ENCODE measurements around the gene CDCA4. TPM values are rescaled to one million over a fixed set of nuclear protein-coding genes. Genes with fewer than 3 reads are reported as not detected.

CDCA4 gene
- total and polyA plus RNA-seq, 10 of the 15 experiments (the other 5 are each of a cell fraction or from before 2014, with no cell fraction given), result 10.4 to 64.0 (median 52.1) TPM

DNA sequence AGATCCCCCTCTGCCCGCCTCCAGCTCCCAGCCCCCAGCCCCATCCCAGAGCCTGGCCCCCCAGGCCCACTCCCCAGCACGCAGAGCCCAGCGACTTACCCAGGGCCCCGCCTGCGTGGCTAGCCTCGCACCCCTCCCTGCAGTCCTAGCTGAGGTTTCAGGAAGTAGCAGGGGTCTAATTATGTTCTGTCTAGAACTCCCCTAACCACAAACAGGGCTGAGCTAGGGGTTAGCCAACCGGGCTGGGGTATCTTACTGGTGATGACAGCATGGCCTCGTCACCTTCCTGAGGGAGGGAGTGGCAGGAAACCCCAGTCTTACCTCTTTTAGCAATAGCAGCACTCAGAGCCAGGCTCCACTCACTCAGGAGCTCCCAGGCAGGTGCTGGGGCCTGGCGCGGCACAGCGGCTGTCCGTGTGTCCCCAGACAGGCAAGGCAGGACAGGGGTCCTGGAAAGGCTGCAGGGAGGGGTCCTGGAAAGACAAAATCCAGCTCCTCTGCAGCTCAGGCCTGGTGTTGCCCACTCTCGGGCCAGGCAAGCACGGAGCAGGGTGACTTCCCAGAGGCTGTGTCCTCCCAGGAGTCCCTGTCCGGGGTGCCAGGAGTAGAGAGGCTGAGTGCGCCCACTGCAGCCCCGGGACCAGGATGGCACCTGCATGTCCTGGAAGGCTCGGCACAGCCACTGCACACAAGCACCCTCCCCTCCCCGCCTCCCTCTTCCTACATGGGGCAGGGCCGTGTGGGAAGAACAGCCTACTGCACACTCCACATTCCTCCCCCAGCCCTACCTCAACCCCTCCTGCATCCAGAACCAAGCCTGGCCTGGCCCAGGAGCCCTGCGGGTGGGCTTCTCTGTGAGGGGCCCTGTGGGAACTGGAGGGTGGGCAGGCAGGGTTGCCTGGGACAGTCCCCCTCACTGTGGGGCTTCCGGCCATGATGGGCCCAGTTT is 44.7 kb upstream of the CDCA4 start, which contains the start of gene GPR132 (continued):
- TF ChIP-seq, protein P1, sequence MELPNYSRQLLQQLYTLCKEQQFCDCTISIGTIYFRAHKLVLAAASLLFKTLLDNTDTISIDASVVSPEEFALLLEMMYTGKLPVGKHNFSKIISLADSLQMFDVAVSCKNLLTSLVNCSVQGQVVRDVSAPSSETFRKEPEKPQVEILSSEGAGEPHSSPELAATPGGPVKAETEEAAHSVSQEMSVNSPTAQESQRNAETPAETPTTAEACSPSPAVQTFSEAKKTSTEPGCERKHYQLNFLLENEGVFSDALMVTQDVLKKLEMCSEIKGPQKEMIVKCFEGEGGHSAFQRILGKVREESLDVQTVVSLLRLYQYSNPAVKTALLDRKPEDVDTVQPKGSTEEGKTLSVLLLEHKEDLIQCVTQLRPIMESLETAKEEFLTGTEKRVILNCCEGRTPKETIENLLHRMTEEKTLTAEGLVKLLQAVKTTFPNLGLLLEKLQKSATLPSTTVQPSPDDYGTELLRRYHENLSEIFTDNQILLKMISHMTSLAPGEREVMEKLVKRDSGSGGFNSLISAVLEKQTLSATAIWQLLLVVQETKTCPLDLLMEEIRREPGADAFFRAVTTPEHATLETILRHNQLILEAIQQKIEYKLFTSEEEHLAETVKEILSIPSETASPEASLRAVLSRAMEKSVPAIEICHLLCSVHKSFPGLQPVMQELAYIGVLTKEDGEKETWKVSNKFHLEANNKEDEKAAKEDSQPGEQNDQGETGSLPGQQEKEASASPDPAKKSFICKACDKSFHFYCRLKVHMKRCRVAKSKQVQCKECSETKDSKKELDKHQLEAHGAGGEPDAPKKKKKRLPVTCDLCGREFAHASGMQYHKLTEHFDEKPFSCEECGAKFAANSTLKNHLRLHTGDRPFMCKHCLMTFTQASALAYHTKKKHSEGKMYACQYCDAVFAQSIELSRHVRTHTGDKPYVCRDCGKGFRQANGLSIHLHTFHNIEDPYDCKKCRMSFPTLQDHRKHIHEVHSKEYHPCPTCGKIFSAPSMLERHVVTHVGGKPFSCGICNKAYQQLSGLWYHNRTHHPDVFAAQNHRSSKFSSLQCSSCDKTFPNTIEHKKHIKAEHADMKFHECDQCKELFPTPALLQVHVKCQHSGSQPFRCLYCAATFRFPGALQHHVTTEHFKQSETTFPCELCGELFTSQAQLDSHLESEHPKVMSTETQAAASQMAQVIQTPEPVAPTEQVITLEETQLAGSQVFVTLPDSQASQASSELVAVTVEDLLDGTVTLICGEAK (IDR thresholded peaks at IDR 0.05; ENCODE audit: borderline replicate concordance), result no peak; the same call in 1 of the 2 replicates
- TF ChIP-seq CHD1 (IDR thresholded peaks at IDR 0.05; ENCODE audit: low read depth, low read length), result peak; percentile 40; the same call in 1 of the 2 replicates
- TF ChIP-seq SPI1 (IDR thresholded peaks at IDR 0.05; ENCODE audit: borderline replicate concordance, insufficient read depth, low read depth, low read length), result no peak; the same call in 1 of the 2 replicates
- no peak for TF ChIP-seq RAD51 (IDR thresholded peaks at IDR 0.05)
- TF ChIP-seq RB1 (IDR thresholded peaks at IDR 0.05; ENCODE audit: borderline replicate concordance), result 0 out of 2 replicates have a peak, but pooled peaks have one; percentile 16
- TF ChIP-seq, protein P2, sequence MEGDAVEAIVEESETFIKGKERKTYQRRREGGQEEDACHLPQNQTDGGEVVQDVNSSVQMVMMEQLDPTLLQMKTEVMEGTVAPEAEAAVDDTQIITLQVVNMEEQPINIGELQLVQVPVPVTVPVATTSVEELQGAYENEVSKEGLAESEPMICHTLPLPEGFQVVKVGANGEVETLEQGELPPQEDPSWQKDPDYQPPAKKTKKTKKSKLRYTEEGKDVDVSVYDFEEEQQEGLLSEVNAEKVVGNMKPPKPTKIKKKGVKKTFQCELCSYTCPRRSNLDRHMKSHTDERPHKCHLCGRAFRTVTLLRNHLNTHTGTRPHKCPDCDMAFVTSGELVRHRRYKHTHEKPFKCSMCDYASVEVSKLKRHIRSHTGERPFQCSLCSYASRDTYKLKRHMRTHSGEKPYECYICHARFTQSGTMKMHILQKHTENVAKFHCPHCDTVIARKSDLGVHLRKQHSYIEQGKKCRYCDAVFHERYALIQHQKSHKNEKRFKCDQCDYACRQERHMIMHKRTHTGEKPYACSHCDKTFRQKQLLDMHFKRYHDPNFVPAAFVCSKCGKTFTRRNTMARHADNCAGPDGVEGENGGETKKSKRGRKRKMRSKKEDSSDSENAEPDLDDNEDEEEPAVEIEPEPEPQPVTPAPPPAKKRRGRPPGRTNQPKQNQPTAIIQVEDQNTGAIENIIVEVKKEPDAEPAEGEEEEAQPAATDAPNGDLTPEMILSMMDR (IDR thresholded peaks at IDR 0.05 in 2 of 3, conservative IDR thresholded peaks at IDR 0.05 in 1 of 3; ENCODE audit: control insufficient read depth in 2 of 3, extremely low read depth in 1 of 3, insufficient read depth in 1 of 3, low read depth in 3 of 3, low read length in 3 of 3), result no peak
- TF ChIP-seq HDAC2 (IDR thresholded peaks at IDR 0.05), result no peak
- no peak for TF ChIP-seq POLR2AphosphoS2 (IDR thresholded peaks at IDR 0.05; ENCODE audit: low read depth, low read length)
- TF ChIP-seq, protein P3, sequence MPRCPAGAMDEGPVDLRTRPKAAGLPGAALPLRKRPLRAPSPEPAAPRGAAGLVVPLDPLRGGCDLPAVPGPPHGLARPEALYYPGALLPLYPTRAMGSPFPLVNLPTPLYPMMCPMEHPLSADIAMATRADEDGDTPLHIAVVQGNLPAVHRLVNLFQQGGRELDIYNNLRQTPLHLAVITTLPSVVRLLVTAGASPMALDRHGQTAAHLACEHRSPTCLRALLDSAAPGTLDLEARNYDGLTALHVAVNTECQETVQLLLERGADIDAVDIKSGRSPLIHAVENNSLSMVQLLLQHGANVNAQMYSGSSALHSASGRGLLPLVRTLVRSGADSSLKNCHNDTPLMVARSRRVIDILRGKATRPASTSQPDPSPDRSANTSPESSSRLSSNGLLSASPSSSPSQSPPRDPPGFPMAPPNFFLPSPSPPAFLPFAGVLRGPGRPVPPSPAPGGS (IDR thresholded peaks at IDR 0.05; ENCODE audit: borderline replicate concordance, insufficient read depth, low read depth, low read length, poor library complexity, severe bottlenecking), result peak; percentile 80
- TF ChIP-seq EP300 (IDR thresholded peaks at IDR 0.05; ENCODE audit: borderline replicate concordance in 1 of 2, control insufficient read depth in 1 of 2, low read depth in 2 of 2, low read length in 2 of 2), result peak; percentile 67; a peak in 2 of 4 replicates
- TF ChIP-seq, protein P4, sequence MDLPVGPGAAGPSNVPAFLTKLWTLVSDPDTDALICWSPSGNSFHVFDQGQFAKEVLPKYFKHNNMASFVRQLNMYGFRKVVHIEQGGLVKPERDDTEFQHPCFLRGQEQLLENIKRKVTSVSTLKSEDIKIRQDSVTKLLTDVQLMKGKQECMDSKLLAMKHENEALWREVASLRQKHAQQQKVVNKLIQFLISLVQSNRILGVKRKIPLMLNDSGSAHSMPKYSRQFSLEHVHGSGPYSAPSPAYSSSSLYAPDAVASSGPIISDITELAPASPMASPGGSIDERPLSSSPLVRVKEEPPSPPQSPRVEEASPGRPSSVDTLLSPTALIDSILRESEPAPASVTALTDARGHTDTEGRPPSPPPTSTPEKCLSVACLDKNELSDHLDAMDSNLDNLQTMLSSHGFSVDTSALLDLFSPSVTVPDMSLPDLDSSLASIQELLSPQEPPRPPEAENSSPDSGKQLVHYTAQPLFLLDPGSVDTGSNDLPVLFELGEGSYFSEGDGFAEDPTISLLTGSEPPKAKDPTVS (IDR thresholded peaks at IDR 0.05; ENCODE audit: low read depth, low read length), result no peak
- TF ChIP-seq CREB1 (IDR thresholded peaks at IDR 0.05; ENCODE audit: low read depth), result no peak
- TF ChIP-seq CHD2 (IDR thresholded peaks at IDR 0.05; ENCODE audit: borderline replicate concordance, low read depth, low read length), result 0 out of 2 replicates have a peak, but pooled peaks have one; percentile 46
- TF ChIP-seq, protein P5, sequence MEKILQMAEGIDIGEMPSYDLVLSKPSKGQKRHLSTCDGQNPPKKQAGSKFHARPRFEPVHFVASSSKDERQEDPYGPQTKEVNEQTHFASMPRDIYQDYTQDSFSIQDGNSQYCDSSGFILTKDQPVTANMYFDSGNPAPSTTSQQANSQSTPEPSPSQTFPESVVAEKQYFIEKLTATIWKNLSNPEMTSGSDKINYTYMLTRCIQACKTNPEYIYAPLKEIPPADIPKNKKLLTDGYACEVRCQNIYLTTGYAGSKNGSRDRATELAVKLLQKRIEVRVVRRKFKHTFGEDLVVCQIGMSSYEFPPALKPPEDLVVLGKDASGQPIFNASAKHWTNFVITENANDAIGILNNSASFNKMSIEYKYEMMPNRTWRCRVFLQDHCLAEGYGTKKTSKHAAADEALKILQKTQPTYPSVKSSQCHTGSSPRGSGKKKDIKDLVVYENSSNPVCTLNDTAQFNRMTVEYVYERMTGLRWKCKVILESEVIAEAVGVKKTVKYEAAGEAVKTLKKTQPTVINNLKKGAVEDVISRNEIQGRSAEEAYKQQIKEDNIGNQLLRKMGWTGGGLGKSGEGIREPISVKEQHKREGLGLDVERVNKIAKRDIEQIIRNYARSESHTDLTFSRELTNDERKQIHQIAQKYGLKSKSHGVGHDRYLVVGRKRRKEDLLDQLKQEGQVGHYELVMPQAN (conservative IDR thresholded peaks at IDR 0.05), result no peak; the same call in 1 of the 2 replicates
- TF ChIP-seq IRF4 (IDR thresholded peaks at IDR 0.05; ENCODE audit: low read depth, low read length), result no peak
- no peak for TF ChIP-seq STAT3 (IDR thresholded peaks at IDR 0.05; ENCODE audit: low read depth, low read length)

Measured in GM12878 (cell line).